Endothelial cell of umbilical vein (primary cell): ENCODE measurements around the gene CRIM1.

Experiments used
- POLR2AphosphoS5 ChIP-seq: IDR thresholded peaks from 2 replicates; pipeline ENCODE4 v1.6.1; 2012; ENCODE audit warnings: low read depth, mild to moderate bottlenecking, control low read depth, low read length, moderate library complexity; ENCODE audit not compliant: insufficient read depth
- TF ChIP-seq, protein P1 (sequence below), 2 donors: IDR thresholded peaks; 1 replicate in 1 of 2; 2 replicates in 1 of 2; pipeline ENCODE4 v1.5.1; 2011; ENCODE audit warnings: low read length in 2 of 2, mild to moderate bottlenecking in 2 of 2, moderate library complexity in 2 of 2, control low read depth in 1 of 2, inconsistent platforms in 1 of 2, low read depth in 1 of 2; ENCODE audit not compliant: insufficient read depth in 1 of 2; ENCODE audit errors: extremely low read depth in 1 of 2

DNA sequence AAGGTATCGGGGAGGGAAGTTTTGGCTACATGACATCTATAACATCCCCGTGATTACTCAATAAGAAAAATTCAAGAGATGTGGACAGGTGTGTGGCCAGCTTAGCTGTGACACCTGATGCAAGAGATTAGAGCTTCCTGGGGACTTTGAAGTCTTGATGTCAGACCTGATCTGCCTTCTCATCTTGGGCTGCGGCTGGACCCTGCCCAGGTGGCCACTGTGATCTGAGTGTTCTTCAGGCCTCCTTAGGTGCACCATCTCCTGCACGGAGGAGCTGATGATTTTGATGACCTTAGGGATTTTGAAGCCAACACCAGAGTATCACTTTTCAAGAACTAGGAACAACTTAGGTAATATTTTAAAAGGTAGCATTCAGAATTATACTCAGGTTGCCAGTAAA, 128.9 kb downstream of the CRIM1 start:
- TF ChIP-seq, protein P1, sequence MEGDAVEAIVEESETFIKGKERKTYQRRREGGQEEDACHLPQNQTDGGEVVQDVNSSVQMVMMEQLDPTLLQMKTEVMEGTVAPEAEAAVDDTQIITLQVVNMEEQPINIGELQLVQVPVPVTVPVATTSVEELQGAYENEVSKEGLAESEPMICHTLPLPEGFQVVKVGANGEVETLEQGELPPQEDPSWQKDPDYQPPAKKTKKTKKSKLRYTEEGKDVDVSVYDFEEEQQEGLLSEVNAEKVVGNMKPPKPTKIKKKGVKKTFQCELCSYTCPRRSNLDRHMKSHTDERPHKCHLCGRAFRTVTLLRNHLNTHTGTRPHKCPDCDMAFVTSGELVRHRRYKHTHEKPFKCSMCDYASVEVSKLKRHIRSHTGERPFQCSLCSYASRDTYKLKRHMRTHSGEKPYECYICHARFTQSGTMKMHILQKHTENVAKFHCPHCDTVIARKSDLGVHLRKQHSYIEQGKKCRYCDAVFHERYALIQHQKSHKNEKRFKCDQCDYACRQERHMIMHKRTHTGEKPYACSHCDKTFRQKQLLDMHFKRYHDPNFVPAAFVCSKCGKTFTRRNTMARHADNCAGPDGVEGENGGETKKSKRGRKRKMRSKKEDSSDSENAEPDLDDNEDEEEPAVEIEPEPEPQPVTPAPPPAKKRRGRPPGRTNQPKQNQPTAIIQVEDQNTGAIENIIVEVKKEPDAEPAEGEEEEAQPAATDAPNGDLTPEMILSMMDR (IDR thresholded peaks at IDR 0.05; ENCODE audit: extremely low read depth in 1 of 2, insufficient read depth in 1 of 2, low read depth in 1 of 2, low read length in 2 of 2): no peak
- no peak for TF ChIP-seq POLR2AphosphoS5
